Smooth muscle cell (in vitro differentiated cells): ENCODE data around the gene GALNTL6. TPM values are rescaled to one million over a fixed set of nuclear protein-coding genes. Genes with fewer than 3 reads are reported as not detected.

ENCODE experiments used
- DNase-seq: peaks from one replicate; lab custom pipeline; 2025; ENCODE audit not compliant: unreplicated experiment; lab: John Stamatoyannopoulos, UW
- H2AFZ ChIP-seq: fragments of 200-600 bp; sonication (generic); 2 replicates; pipeline ENCODE4 v1.6.0; 2016; ENCODE audit warnings: antibody characterized with exemption, low read depth, mild to moderate bottlenecking
- H3F3A ChIP-seq: fragments of 200-600 bp; sonication (generic); 2 replicates; pipeline ENCODE4 v1.6.0; 2017; ENCODE audit warnings: antibody characterized with exemption, low read depth
- H3K27ac ChIP-seq: fragments of 200-600 bp; sonication (generic); 2 replicates; pipeline ENCODE4 v1.5.1; 2016; ENCODE audit warnings: low read depth, mild to moderate bottlenecking
- H3K27me3 ChIP-seq: fragments of 200-600 bp; sonication (generic); 2 replicates; pipeline ENCODE4 v1.6.1; 2016; ENCODE audit warnings: low read depth, mild to moderate bottlenecking
- H3K36me3 ChIP-seq: fragments of 200-600 bp; sonication (generic); 2 replicates; pipeline ENCODE4 v1.5.1; 2016; ENCODE audit warnings: low read depth
- H3K4me1 ChIP-seq: fragments of 200-600 bp; sonication (generic); 2 replicates; pipeline ENCODE4 v1.5.1; 2016; ENCODE audit warnings: low read depth
- H3K4me2 ChIP-seq: fragments of 200-600 bp; sonication (generic); 2 replicates; pipeline ENCODE4 v1.6.0; 2016; ENCODE audit warnings: mild to moderate bottlenecking
- H3K4me3 ChIP-seq: fragments of 200-600 bp; sonication (generic); 2 replicates; pipeline ENCODE4 v1.5.1; 2016; ENCODE audit warnings: mild to moderate bottlenecking
- H3K79me2 ChIP-seq: fragments of 200-600 bp; sonication (generic); 2 replicates; pipeline ENCODE4 v1.6.0; 2016; ENCODE audit warnings: low read depth, mild to moderate bottlenecking
- H3K9ac ChIP-seq: fragments of 200-600 bp; sonication (generic); 2 replicates; pipeline ENCODE4 v1.6.0; 2016; ENCODE audit warnings: low read depth
- H3K9me3 ChIP-seq: fragments of 200-600 bp; sonication (generic); replicated peaks from 2 replicates; pipeline ENCODE4 v1.5.1; 2016; ENCODE audit warnings: low read depth
- H4K20me1 ChIP-seq: fragments of 200-600 bp; sonication (generic); 2 replicates; pipeline ENCODE4 v1.6.0; 2016; ENCODE audit warnings: low read depth
- WGBS: methylation state at CpG from one replicate; pipeline ENCODE4 v1.1.7; 2016; ENCODE audit warnings: low lambda C conversion rate; 5-methylcytosine and 5-hydroxymethylcytosine counted together
- polyA plus RNA-seq: library from polyadenylated mRNA; unstranded; fragments of >200 nt; fragmentation: Nextera tagmentation; extraction: Ambion mirVana; gene quantifications from 2 replicates; pipeline ENCODE4 v1.2.1, GENCODE V29; 2016
- total RNA-seq: library from RNA; depleted of rRNA; stranded (reverse); fragments of >200 nt; gene quantifications from 2 replicates; pipeline ENCODE4 v1.2.3, GENCODE V29; 2014
- TF ChIP-seq, protein P1 (sequence below): fragments of 200-600 bp; sonication (generic); IDR thresholded peaks from 2 replicates; pipeline ENCODE4 v1.5.1; 2017; ENCODE audit warnings: borderline replicate concordance, mild to moderate bottlenecking, antibody characterized with exemption; ENCODE audit not compliant: insufficient read depth, poor library complexity, severe bottlenecking

Gene GALNTL6
- total and polyA plus RNA-seq, 2 experiments from 2014 or later = 0.18 to 1.3 TPM

- H3K9me3 ChIP-seq = no peaks in the 10 kb centered on the region
- H3K79me2 ChIP-seq = no peaks in the 10 kb centered on the region
- peak overlapping the region; percentile 38 for H3K4me2 ChIP-seq
- DNase-seq = no peak
- peaks cover 5% of the 10 kb centered on the region for H3K4me1 ChIP-seq
- H2AFZ ChIP-seq = peak overlapping the region; percentile 31
- no peaks in the 10 kb centered on the region for H3K36me3 ChIP-seq
- no peak overlapping the region for H3K4me3 ChIP-seq
- no peaks in the 10 kb centered on the region for H3K27me3 ChIP-seq
- WGBS = 63% methylated on average over 4 of the region's 4 CpGs
- H3K27ac ChIP-seq = peak overlapping the region; percentile 80
- no peaks in the 10 kb centered on the region for H3F3A ChIP-seq
- TF ChIP-seq, protein P1, sequence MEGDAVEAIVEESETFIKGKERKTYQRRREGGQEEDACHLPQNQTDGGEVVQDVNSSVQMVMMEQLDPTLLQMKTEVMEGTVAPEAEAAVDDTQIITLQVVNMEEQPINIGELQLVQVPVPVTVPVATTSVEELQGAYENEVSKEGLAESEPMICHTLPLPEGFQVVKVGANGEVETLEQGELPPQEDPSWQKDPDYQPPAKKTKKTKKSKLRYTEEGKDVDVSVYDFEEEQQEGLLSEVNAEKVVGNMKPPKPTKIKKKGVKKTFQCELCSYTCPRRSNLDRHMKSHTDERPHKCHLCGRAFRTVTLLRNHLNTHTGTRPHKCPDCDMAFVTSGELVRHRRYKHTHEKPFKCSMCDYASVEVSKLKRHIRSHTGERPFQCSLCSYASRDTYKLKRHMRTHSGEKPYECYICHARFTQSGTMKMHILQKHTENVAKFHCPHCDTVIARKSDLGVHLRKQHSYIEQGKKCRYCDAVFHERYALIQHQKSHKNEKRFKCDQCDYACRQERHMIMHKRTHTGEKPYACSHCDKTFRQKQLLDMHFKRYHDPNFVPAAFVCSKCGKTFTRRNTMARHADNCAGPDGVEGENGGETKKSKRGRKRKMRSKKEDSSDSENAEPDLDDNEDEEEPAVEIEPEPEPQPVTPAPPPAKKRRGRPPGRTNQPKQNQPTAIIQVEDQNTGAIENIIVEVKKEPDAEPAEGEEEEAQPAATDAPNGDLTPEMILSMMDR = no peak
- no peaks in the 10 kb centered on the region for H4K20me1 ChIP-seq
- H3K9ac ChIP-seq = no peak overlapping the region
Measured at GRCh38 chr4:172996571-172997216, 1183.5 kb downstream of the GALNTL6 start.

GRCh38 chr4:172997217-172997609 lies 1184.0 kb downstream of the GALNTL6 start:
- H3F3A ChIP-seq = no peaks in the 10 kb centered on the region
- H3K4me2 ChIP-seq = peak overlapping the region; percentile 38
- H3K9ac ChIP-seq = no peak overlapping the region
- no peaks in the 10 kb centered on the region for H4K20me1 ChIP-seq
- no peaks in the 10 kb centered on the region for H3K36me3 ChIP-seq
- no peak overlapping the region for H2AFZ ChIP-seq
- no peaks in the 10 kb centered on the region for H3K9me3 ChIP-seq
- peak overlapping the region; percentile 80 for H3K27ac ChIP-seq
- no peaks in the 10 kb centered on the region for H3K79me2 ChIP-seq
- TF ChIP-seq, protein P1 = no peak
- no peak overlapping the region for H3K4me3 ChIP-seq
- no peak for DNase-seq
- H3K4me1 ChIP-seq = peaks cover 5% of the 10 kb centered on the region
- H3K27me3 ChIP-seq = no peaks in the 10 kb centered on the region
- 95% methylated on average over 6 of the region's 6 CpGs for WGBS

GRCh38 chr4:172997856-172998255 lies 1184.7 kb downstream of the GALNTL6 start:
- Histone ChIP-seq H3K79me2 (no peaks in the 10 kb centered on the region), H3K4me2 (no peak overlapping the region), H3K9me3 (no peaks in the 10 kb centered on the region), H3K27ac (no peak overlapping the region), H4K20me1 (no peaks in the 10 kb centered on the region), H3K4me1 (peaks cover 5% of the 10 kb centered on the region), H3K36me3 (no peaks in the 10 kb centered on the region), H3K9ac (no peak overlapping the region), H3F3A (no peaks in the 10 kb centered on the region), H2AFZ (no peak overlapping the region), H3K27me3 (no peaks in the 10 kb centered on the region), H3K4me3 (no peak overlapping the region)
- no peak for DNase-seq
- TF ChIP-seq, protein P1 = no peak
